Islet of Langerhans (tissue), 1 donor: Measurements from ENCODE around the gene PRR12.
A peak's percentile ranks its signal among the peaks of the same experiment; 100 is the strongest.

Source experiments
- FAIRE-seq: peaks from one replicate; lab custom pipeline; 2011; peaks lifted over from hg19 to GRCh38; lab: Jason Lieb, UNC

PRR12 gene, protein sequence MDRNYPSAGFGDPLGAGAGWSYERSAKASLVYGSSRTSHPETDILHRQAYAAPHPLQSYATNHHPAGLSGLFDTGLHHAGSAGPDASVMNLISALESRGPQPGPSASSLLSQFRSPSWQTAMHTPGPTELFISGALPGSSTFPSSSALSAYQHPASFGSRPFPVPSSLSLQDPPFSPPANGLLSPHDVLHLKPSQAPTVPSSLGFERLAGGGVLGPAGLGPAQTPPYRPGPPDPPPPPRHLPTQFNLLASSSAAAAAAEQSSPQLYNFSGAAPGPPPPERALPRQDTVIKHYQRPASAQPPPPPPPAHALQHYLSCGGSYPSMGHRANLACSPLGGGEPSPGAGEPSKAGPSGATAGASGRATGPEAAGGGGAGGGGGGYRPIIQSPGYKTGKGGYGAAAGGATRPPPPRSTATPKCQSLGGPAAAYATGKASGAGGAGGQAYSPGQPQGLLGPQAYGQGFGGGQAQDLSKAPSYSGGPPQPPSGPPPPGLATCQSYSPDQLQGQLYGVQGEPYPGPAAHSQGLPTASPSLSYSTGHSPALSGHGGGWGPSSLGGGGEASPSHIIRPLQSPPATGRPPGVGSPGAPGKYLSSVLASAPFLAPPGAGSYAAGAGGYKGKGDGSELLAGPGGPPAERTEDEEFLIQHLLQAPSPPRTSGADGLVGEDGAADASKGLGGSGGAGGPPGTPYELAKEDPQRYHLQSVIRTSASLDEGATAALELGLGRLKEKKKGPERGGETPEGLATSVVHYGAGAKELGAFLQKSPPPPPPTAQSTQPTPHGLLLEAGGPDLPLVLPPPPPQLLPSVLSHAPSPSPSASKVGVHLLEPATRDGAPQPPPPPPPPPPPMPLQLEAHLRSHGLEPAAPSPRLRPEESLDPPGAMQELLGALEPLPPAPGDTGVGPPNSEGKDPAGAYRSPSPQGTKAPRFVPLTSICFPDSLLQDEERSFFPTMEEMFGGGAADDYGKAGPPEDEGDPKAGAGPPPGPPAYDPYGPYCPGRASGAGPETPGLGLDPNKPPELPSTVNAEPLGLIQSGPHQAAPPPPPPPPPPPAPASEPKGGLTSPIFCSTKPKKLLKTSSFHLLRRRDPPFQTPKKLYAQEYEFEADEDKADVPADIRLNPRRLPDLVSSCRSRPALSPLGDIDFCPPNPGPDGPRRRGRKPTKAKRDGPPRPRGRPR (N-terminal part only)

GRCh38 chr19:49590971-49591730, at the start of gene PRR12:
TSS of gene PRR12 (plus strand) at chr19:49591182. CDS start at chr19:49591655, 473 bp downstream.
- FAIRE-seq = no peak

DNA sequence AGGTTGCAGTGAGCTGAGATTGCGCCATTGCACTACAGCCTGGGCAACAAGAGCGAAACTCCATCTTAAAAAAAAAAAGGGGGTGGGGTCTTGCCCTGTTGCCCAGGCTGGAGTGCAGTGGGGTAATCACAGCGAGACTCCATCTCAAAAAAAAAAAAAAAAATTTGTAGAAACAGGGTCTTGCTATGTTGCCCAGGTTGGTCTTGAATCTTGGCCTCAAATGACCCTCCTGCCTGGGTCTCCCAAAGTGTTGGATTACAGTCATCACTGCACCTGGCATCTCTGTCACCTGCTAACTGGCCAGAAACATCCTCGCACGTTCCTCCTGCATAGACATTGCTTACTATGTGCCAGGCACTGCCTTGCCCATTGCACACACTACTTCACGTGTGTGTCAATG, 49.1 kb upstream of the PRR12 start:
- no peak for FAIRE-seq

DNA sequence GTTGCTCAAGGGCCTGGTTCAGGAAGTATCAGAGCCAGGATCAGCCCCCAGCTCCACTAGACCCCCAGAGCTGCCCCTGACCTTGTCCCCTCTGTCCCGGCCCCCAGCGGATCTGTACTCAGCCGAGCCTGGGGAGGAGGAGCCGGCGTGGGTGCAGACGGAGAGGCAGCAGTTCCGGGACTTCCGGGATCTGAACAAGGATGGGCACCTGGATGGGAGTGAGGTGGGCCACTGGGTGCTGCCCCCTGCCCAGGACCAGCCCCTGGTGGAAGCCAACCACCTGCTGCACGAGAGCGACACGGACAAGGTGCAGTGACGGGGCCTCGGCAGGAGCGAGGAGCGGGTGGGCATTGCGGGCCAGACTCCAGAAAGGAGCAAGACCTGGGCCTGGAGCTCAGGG, 48.5 kb upstream of the PRR12 start:
- FAIRE-seq = no peak

- no peak for FAIRE-seq
These were observed 48.0 kb upstream of the PRR12 start for GRCh38 chr19:49543032-49543431.

- FAIRE-seq = no peak
These were observed 46.8 kb upstream of the PRR12 start for GRCh38 chr19:49544154-49544553.

- FAIRE-seq = peak; percentile 98
These were observed 44.0 kb upstream of the PRR12 start for GRCh38 chr19:49546825-49547565.

GRCh38 chr19:49549045-49549444, 41.9 kb upstream of the PRR12 start:
- FAIRE-seq = no peak

GRCh38 chr19:49551531-49551930, 39.5 kb upstream of the PRR12 start:
- no peak for FAIRE-seq

DNA sequence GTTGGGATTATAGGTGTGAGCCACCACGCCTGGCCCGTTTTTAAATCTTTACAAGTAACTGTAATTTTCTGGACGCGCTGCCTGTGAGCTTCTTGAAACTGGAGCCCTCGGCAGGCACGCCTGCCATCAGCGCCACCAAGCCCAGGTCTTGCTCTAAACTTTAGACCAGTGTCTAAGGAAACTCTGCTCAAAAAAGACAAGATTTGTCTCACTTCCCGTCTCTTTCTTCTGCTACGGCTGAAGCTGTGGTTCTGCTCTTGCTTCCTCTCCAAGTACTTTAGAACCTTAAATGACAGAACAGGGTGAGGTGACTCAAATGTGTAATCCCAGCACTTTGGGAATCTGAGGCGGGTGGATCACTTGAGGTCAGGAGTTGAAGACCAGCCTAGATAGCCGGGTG, 38.2 kb upstream of the PRR12 start:
- FAIRE-seq = no peak

DNA sequence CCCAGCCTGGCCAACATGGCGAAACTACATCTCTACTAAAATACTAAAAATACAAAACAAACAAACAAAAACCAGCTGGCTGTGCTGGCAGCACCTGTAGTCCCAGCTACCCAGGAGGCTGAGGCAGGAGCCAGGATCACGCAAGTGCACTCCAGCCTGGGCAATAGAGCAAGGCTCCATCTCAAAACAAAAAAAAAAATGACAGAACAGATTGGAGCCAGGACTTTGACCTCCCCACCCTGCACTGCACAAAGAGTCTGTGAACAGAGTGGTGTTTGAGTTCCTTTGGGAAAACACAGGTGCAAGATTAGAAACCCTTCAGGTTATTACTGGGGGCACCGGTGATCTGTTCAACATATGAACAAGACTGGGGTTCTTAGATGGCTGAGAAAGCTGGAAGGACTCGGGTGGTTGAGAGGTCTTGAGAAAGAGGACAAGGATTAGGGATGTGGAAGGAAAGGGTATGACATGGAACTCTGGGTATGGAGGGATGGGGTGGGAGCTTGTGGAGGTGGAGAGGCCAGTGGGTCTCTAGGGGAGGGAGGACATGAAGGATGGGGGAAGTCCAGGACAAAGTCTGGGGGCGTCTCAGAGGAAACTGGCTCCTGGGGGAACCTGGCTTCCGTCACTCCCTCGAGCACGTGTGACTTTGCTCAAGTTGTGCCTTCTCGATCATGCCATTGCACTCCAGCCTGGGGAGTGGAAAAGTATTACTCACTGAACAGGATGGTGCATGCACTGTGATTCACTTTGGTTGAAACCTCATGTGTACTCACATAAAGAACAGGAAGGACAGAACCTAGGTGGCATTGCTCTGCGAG, 37.3 kb upstream of the PRR12 start:
- FAIRE-seq = no peak

DNA sequence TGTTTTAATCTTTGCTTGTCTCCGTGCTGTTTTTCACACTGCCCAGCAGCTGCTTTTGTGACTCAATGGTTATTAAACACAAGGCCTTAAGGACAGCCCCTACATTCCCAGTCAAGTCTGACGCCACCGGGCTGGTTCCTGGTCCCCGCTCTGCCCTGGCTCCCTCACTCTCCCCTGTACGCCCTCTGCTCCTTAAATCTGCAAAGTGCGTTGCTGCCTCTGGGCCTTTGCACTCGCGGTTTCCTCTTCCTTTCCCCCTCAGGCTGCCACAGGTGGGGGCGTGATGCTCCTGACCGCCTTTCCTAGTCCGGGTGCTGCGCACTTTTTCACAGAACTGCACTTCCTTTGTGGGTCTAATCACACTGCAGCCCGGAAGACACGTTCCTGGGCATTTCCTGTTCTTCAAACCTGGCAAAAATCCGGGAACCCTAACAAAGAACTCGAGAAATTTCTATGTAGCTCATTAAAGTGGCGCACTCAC, 36.2 kb upstream of the PRR12 start:
- FAIRE-seq = no peak

DNA sequence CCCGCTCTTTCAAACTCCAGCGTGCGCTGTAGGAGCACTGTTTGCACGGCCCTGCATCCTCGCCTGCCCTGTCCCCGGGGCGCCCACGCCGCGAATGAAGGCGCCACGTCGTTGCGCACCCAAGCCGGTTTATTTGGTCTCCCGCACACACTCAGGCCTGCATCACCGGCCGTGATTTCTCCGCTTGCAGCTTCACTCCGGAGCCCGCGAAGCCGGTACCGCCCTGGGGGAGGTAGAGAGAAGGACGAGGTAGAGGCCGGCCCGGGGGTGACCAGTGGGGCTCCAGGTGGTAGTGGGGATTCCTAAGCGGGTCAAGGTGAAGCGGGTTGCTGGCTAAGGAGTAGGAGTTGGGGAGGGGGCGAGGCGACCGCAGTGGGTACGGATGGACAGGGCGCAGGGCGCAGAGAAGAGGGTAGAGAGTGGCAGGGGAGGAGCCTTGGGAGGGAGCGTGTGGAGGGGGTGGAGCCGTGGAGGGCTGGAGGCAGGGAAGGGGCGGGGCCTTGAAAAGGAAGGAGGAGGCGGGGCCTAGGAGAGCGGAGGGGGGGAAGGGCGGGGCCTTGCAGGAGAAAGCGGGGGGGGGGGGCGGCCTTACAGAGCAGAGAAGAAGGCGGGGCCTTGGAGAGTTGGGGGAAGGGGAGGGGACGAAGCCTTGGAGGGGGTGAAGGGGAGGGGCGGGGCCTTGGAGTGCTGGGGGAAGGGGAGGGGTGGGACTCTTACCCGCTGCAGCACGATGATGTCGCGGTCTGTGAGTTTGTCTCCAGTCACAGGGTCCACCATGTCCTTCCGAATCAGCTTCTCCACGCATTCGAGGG, 35.2 kb upstream of the PRR12 start:
- FAIRE-seq = no peak

DNA sequence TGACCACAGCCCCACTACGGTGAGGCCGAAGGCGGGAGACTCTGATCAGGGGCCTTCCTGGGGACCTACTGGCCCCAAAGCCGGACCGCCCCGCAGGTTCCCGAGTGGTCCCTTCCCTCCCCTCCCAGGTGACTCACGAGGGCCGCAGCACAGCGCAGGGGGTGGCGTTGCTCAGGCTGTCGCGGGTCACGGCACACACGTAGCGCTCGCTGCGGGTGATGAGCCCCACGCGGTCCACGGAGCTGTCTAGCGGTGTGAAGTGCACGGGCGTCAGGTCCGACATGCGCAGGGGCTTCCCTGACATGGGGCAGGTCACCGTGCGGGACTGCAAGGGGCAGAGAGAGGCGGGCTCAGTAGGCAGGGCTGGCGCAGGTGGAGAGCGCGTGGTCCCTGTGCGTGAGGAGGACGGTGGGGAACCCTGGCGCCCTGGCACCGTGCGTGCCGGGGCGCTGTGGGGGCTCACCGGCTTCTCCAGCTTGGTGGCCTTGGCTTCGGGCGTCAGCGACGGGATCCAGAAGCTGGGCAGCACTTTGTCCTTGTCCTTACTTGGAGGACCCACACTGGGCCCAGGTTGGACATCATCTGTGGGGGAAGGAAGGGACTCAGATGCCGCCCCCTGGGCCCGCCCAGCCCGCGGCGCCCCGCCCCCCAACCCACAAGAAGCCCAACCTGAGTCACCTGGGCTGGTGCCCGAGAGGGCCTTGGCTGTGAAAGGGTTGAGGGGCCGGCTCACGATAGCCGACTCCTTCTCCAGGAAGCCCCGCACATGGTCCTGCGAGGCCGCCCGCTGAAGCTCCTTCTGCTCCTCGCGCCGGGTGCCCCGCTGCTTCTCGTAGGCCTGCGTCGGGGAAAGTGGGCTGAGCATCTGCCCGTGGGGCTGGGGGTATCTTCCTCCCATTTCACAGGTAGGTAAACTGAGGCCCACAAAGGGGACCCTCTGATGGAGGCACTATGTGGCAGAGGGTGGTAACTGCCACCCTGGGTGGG, 34.3 kb upstream of the PRR12 start:
- no peak for FAIRE-seq

DNA sequence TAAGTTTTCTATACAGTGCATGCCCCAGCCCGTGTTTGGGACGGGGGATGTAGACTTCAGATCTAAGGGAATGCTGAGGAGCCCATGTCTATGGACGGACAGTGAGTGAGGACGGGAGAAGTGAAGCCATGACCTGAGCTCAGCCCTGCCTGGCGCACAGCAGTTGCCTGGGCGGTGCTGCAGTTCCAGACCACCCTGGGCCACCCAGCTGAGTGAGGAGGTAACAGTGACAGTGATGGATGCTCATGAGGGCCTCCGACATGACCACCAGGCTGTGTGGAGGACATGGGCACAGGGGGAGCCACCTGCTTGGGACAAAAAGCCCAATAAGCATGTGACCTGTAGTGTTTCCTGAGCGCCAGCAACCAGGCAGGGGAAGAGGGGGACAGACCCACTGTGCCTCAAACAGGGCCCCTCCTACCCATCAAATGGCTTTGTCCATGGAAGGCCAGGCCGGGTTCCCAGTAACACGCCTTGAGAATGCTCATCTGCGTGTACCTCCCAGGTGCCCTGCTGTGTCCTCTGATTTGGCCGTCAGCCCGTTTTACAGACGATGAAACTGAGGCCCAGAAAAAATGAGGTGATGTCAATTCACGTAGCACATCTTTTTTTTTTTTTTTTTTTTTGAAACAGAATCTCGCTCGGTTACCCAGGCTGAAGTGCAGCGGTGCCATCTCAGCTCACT, 33.2 kb upstream of the PRR12 start:
- no peak for FAIRE-seq

- FAIRE-seq = no peak
These were observed 32.4 kb upstream of the PRR12 start for GRCh38 chr19:49558591-49558990.

DNA sequence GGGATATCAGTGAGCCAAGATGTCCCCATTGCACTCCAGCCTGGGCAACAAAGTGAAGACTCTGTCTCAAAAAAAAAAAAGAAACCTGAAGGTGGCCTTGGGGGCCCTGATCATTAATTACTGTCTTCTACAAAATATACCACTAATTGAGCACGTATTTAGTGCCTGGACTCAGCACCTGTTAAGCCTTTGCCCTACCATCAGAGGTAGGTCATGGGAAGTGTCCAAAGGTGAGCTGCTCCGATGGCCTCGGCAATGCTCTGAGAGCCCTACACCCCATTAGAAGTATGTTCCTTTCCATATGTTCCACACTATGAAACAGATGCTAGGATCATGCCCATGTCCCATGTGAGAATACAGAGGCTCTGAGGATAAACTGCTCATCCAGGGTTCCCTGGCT, 31.5 kb upstream of the PRR12 start:
- FAIRE-seq = no peak

DNA sequence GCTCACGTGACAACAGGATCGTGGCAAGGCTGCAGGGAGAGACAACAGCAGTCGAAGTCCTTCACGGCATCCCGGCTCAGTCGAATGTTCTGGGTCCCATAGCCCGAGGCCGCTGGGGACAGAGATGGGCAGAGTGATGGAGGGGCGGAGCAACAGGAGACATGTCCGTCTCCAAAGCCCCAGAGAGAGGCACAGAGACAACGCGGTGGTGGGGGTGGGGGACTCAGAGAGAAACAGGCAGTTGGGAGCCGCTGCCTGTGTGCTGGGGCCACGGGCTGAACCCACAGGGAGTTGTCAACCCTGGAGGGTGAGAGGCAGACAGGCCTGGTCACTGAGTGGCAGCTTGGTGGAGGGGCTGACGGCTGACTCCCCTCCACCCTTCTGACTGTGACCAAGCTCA, 31.1 kb upstream of the PRR12 start:
- no peak for FAIRE-seq
